Large intestine (tissue), 3 donors: ENCODE data around the gene WWP2. TPM values are rescaled to one million over a fixed set of nuclear protein-coding genes. Genes with fewer than 3 reads are reported as not detected.
"Not testable (repeated sequence)": the region's sequence is repeated elsewhere in the genome, so short reads cannot be mapped to it uniquely, and the experiment has no call there.

Experiments used
- DNase-seq, 2 donors: peaks; one replicate each; pipeline versions ENCODE4 v3.0.0 to v3.0.0-alpha.2; 2013
- H3K27ac ChIP-seq: one replicate; pipeline ENCODE4 v1.5.1; 2013; ENCODE audit warnings: low read length
- H3K27me3 ChIP-seq: 2 replicates; pipeline ENCODE4 v1.6.1; 2013; ENCODE audit warnings: low read length; ENCODE audit not compliant: control insufficient read depth, insufficient read depth
- H3K36me3 ChIP-seq: 2 replicates; pipeline ENCODE4 v1.6.1; 2013; ENCODE audit warnings: low read length; ENCODE audit not compliant: control insufficient read depth, insufficient read depth
- H3K4me1 ChIP-seq: one replicate; pipeline ENCODE4 v1.6.1; 2013; ENCODE audit warnings: low read length; ENCODE audit not compliant: control insufficient read depth, insufficient read depth
- H3K4me3 ChIP-seq: one replicate; pipeline ENCODE4 v1.5.1; 2013; ENCODE audit warnings: low read length
- H3K9me3 ChIP-seq: one replicate; pipeline ENCODE4 v1.6.1; 2013; ENCODE audit warnings: mild to moderate bottlenecking, low read depth, low read length, moderate library complexity; ENCODE audit not compliant: control insufficient read depth
- WGBS: methylation state at CpG from one replicate; pipeline ENCODE4 v1.1.5; 2013; ENCODE audit warnings: low lambda C conversion rate; ENCODE audit not compliant: insufficient coverage; 5-methylcytosine and 5-hydroxymethylcytosine counted together
- polyA plus RNA-seq: library from polyadenylated mRNA; unstranded; fragments of 120-200 nt; gene quantifications from one replicate; pipeline ENCODE4 v1.2.1, GENCODE V29; 2013

WWP2 gene
- polyA plus RNA-seq, 1 donor: 40.4 TPM

GRCh38 chr16:69965661-69966054 lies 203.5 kb downstream of the WWP2 start:
- not testable (repeated sequence) for DNase-seq, H3K27ac ChIP-seq, H3K36me3 ChIP-seq, H3K4me1 ChIP-seq, H3K9me3 ChIP-seq, H3K27me3 ChIP-seq, H3K4me3 ChIP-seq
- WGBS: no CpG with 5 or more reads among the region's 24 CpGs

- not testable (repeated sequence) for H3K27me3 ChIP-seq, DNase-seq, H3K4me1 ChIP-seq, H3K4me3 ChIP-seq, H3K36me3 ChIP-seq, H3K27ac ChIP-seq, H3K9me3 ChIP-seq
- WGBS: no CpG with 5 or more reads among the region's 5 CpGs
Measured at GRCh38 chr16:69967688-69968087, 205.6 kb downstream of the WWP2 start.

GRCh38 chr16:69968125-69968524 lies 206.0 kb downstream of the WWP2 start:
- no CpG with 5 or more reads among the region's 10 CpGs for WGBS
- not testable (repeated sequence) for H3K4me3 ChIP-seq, H3K9me3 ChIP-seq, H3K27me3 ChIP-seq, H3K4me1 ChIP-seq, H3K27ac ChIP-seq, DNase-seq, H3K36me3 ChIP-seq

GRCh38 chr16:69969657-69970056 lies 207.5 kb downstream of the WWP2 start:
- H3K27me3 ChIP-seq, DNase-seq, H3K36me3 ChIP-seq, H3K4me3 ChIP-seq, H3K4me1 ChIP-seq, H3K27ac ChIP-seq, H3K9me3 ChIP-seq: not testable (repeated sequence)
- WGBS: no CpG with 5 or more reads among the region's 4 CpGs

GRCh38 chr16:69972120-69972519 lies 210.0 kb downstream of the WWP2 start:
- H3K9me3 ChIP-seq, H3K27me3 ChIP-seq, H3K27ac ChIP-seq, DNase-seq, H3K4me1 ChIP-seq, H3K36me3 ChIP-seq, H3K4me3 ChIP-seq: not testable (repeated sequence)
- no CpG with 5 or more reads among the region's 7 CpGs for WGBS

- H3K4me1 ChIP-seq, H3K9me3 ChIP-seq, H3K36me3 ChIP-seq, H3K27me3 ChIP-seq, H3K27ac ChIP-seq, DNase-seq, H3K4me3 ChIP-seq: not testable (repeated sequence)
- no CpG with 5 or more reads among the region's 8 CpGs for WGBS
Measured at GRCh38 chr16:69972935-69973334, 210.8 kb downstream of the WWP2 start.

- not testable (repeated sequence) for H3K9me3 ChIP-seq, H3K4me1 ChIP-seq, H3K27ac ChIP-seq, H3K4me3 ChIP-seq, H3K36me3 ChIP-seq, DNase-seq, H3K27me3 ChIP-seq
- no CpG with 5 or more reads among the region's 1 CpG for WGBS
Measured at GRCh38 chr16:69985196-69985595, 223.1 kb downstream of the WWP2 start.

Other genes with a start within 250 kb of the WWP2 start
- gene NFAT5, start 196.4 kb upstream of the WWP2 start, polyA plus RNA-seq: 26.8 TPM
- 16.9 TPM for gene NQO1, start 35.8 kb upstream of the WWP2 start, polyA plus RNA-seq
- gene NOB1, start 7.4 kb upstream of the WWP2 start, polyA plus RNA-seq: 55.1 TPM
- 0.99 TPM for gene CLEC18A, start 189.0 kb downstream of the WWP2 start, polyA plus RNA-seq